HG03175 (cell line): ENCODE measurements around the gene TRAF4.
"Not testable (repeated sequence)": the region's sequence is repeated elsewhere in the genome, so short reads cannot be mapped to it uniquely, and the experiment has no call there.

ENCODE experiments used
- ATAC-seq: cut with Tn5 transposase; IDR thresholded peaks from one replicate; pipeline ENCODE4 v1.9.1; 2021; ENCODE audit warnings: mild to moderate bottlenecking, moderate library complexity; ENCODE audit not compliant: unreplicated experiment

Gene TRAF4

DNA sequence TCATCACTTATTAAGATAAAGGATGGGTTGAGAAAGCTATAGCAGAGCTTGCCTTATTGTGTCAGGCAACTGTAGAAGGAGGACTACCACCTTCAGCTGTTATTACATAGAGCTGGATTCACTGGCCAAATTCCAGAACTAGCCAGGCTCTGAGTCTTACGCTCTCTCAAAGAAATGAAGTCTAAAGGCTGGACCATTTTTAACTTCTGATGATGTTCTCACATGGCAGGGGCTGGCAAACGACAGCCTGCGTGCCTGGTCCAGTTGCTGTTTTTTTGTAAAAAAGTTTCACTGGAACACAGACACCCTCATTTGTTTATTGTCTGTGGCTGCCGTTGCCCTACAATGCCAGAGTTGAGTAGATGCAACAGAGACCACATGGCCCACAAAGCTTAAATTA lies 21.2 kb downstream of the TRAF4 start:
- ATAC-seq = no peak

DNA sequence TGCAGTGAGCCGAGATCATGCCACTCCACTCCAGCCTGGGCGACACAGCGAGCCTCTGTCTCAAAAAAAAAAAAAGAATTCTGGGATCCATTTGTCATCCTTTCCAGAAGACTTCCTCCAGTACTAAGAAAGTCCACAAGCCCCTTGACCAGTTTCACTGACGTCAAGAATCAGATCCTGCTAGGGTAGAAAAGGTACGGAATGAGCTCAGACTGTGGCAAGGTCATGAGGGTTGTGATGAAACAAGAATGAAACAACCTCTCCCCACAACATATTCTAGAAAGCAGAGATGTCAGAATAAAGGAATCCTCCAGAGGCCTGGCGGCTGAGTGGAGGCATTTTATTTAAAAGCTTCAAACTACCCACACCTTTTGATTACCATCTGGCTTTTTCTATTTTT lies 29.9 kb downstream of the TRAF4 start:
- ATAC-seq = no peak

DNA sequence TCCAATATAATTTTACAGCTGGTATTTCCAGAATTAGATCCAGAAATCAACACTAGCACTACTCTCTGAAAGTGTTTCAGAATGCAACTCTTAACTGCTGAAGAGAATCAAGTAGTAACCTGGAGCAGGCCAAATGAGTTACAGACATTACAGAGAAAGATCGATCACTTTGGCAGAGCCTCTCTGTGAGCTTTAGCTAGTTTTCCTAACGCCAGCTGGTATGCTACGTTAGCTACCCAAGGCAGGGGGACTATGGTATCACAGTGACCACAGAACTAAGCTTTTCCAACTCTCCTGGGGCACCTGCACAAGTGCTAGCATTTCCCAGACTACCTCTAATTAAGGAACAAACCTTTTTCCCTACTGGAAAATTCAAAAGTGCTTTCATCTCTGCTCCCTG lies 30.4 kb downstream of the TRAF4 start:
- no peak for ATAC-seq

DNA sequence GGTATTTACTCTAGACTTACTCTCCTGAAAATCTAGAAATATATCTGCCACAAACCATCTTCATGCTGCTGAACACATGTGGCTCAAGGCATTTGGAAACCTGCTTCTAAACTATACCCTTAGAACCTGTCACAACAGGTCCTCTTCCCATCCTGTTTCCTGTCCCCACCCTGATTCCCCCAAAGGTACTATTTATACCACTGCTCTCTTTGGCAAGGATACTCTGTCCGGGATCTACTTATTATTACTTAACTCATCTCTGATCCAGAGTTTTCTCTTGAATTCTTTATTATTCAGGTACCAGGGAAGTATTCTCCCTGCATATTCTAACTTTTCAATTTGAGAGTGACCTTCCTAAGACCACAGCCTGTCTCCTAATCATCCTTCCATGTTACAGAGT lies 33.4 kb downstream of the TRAF4 start:
- no peak for ATAC-seq

DNA sequence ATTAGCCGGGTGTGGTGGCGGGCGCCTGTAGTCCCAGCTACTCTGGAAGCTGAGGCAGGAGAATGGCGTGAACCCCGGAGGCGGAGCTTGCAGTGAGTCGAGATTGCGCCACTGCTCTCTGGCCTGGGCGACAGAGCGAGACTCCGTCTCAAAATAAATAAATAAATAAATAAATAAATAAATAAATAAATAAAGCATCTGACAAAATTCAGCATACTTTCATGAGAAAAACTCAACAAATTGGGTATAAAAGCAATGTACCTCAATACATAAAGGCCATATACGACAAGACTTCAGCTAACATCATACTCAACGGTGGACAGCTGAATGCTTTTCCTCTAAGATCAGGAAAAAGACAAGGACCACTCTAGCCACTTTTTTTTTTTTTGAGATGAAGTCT lies 35.8 kb downstream of the TRAF4 start:
- ATAC-seq = not testable (repeated sequence)

DNA sequence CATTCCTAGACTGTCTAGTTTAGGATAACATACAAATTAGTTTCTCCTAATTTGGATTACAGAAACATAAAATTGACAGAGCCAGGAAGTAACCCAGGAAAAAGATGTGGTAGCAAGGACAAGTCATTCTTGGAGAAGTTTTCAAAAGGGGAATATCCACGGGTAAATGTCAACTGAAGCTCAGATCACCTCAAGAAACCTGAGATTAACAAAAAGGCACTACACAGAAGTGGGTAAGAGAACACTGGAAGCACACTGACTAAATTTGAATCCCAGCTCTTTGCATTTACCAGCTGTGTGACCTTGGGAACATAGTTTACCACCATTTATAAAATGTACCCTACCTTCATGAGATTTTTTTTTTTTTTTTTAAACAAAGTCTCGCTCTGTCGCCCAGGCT lies 39.4 kb downstream of the TRAF4 start:
- no peak for ATAC-seq

DNA sequence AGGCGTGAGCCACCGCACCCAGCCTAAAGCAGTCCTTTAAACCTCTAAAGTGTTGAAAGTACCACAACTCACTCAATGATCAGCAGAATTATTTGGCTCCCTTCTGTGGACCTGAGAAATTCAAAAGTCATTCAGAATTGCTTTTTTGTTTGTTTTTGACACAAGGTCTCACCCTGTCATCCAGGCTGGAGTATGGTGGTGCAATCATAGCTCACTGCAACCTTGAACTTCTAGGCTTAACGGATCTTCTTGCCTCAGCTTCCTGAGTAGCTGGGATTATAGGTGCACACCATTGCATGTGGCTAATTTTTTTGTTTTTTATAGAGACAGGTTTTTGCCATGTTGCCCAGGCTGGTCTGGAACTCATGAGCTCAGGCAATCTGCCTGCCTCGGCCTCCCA lies 44.3 kb downstream of the TRAF4 start:
- ATAC-seq = no peak

DNA sequence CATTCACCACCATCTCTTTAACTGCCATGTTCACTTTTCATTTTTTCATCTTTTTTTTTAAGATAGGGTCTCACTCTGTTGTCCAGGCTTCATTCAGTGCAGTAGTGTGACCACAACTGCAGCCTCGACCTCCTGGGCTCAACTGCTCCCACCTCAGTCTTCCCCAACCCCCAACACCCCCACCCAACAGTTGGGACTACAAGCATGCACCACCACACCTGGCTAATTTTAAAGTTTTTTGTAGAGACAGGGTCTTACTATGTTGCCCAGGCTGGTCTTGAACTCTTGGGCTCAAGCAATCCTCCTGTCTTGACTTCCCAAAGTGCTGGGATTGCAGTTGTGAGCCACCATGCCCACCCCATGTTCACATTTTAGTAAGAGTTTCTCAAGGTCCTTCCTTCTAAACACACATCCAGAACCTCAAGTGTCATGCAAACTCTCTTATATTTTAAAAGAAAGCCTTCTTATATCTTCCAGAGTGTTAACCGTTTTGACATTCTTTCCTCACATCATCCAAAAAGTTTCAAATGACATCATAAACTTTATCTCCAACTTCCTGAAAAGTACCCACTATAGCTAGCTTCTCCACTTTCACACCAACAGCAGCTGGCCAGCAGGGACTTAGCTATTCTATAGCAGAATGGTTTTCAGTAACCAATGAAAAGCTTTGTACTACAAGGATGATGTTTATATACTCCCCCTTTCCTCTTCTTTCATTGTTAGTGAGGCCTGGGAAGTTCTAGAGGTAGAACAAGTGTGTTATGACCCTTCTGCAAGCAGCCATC lies 49.3 kb downstream of the TRAF4 start:
- no peak for ATAC-seq

DNA sequence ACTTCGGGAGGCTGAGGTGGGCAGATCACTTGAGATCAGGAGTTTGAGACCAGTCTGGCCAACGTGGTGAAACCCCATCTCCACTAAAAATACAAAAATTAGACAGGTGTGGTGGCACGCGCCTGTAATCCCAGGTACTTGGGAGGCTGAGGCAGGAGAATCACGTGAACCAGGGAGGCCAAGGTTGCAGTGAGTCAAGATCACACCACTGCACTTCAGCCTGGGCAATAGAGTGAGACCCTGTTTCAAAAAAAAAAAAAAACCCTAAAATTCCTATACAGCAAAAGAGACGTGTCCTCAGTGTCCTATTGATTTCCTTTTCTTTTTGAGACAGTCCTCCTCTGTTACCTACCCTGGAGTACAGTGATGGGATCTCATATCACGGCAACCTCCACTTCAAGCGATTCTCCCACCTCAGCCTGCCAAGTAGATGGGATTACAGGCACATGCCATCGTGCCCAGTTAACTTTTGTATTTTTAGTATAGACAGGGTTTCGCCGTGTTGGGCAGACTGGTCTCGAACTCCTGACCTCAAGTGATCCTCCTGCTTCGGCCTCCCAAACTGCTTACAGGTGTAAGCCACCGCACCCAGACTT lies 51.1 kb downstream of the TRAF4 start:
- not testable (repeated sequence) for ATAC-seq

DNA sequence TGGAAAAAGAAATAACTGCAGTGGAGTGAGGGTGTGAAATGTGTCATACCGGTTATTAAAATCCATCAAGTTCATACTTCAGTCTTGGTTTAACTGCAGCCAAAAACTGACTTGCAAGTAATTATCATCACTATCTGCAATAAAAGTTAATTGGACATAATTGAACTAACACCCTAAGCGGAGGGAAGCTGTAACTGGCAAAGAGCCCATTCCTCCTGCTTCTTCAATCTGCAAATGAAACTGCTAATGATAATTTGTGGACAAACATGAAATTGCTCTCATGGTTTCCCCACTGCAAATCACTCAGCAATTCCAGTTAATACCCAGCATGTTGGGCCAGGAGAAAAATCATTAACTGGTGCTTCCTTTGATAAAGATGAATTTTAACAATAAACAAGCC lies 52.3 kb downstream of the TRAF4 start:
- no peak for ATAC-seq
